GM18519 (cell line): ENCODE results near the gene PDGFRB.

Source experiments
- ATAC-seq: cut with Tn5 transposase; IDR thresholded peaks from one replicate; pipeline ENCODE4 v1.9.1; 2021; ENCODE audit warnings: mild to moderate bottlenecking, moderate library complexity; ENCODE audit not compliant: unreplicated experiment, low FRiP score

PDGFRB gene

DNA sequence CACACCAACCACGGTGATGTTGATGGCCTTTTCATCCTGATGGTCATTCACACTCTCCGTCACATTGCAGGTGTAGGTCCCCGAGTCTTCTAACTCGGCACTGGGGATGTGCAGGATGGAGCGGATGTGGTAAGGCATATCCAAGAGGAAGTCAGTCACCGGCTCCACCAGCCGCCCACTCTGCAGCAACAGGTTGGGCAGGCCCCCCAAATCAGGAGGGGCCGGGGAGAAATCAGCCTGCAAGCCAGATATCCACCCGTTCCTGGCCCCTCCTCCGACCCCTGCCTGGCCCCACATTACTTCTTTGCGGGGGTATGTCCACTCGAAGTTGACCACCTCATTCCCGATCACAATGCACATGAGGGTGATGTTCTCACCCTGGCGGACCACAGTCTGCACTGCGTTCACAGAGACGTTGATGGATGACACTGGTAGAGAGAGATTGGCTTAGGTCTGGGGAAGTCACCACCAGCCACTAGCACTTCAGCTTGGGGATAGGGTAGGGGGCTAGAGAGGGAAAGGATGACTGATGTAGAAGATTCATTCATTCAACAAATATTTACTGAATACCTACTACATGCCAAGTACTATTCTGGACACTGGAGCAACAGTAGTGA is 22.0 kb downstream of the PDGFRB start:
- ATAC-seq = no peak

DNA sequence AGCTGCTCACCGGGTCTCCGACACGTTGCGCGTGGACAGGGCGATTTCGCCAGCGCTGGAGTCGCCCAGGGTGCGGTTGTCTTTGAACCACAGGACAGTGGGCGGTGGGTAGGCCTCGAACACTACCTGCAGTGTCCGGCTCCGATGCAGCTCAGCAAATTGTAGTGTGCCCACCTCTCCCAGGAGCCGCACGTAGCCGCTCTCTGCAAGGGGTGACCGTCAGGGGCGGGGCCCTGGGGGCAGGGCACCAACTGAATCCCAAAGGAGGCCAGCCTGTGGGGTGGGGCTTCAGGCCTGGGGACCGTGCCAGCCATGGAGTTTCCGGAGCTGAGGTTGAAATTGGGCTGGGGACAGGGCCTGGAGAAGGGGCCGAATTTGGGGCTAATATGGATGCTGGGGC is 22.9 kb downstream of the PDGFRB start:
- no peak for ATAC-seq

DNA sequence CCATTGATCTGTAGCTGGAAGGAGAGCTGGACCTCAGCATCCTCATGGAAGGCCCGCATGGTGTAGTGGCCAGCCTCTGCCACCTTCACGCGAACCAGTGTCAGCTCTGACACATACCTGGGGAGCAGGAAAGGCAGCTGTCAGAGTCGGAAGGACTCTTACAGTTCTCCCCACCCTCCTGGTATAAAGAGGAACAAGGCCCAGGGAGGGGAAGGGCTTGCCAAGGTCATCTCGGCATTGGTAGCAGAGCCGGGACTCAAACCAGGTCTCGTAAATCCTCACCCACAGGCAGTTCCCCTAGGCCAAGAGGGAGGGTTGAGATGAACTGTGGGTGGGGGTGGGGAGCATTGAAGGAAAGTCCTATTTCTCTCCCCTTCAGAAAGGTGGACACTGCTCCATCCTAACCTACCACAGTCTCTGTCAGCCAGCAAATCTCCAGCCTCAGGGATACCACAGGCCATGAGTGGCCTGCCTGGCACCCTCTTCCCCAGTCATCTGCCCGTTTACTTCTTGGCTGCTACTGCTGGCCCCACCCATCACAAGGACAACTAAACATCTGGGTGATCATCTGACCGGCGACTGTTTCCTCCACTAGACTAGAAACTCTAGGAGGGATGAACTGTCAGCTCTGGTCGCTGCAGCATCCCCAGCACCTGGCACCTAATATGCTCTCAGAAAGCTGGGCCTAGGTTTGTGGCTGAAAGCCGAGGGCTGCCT is 23.5 kb downstream of the PDGFRB start:
- no peak for ATAC-seq

DNA sequence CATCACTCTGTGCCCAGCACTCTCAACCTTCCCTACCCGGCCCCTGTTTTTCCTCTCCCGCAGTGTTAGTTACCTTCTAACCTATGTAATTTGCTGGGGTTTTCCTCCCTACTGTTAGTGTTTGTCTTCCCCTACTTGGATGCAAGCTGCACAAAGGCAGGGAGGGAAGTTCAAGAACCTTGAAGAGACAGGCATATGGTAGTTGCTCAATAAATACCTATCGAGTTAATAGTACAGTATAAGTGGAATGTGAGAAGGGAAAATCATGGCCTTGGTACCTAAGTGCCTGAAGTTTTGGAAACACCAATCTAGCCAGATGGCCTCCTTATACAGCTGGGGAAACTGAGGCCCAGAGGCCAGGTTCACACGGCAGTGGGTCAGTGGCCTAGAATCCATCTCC is 24.2 kb downstream of the PDGFRB start:
- ATAC-seq = no peak

DNA sequence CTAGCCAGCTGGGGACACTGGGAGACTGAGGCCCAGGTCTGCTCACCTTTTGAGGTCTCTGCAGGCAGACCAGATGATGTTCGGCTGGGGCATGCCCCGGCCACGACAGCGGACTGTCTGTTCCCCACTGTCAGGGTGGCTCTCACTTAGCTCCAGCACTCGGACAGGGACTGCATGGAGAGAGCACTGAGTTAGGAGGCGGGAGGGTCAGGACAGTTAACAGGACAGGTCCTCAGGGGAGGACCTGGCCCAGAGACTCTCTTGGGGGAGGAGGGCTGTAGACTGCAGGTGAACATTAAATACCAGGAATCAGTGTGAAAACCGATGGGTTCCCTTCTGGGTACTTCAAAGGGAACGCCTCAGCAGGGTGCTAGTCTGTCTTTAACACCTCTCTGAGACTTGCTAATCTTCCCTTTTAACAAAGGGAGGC is 25.1 kb downstream of the PDGFRB start:
- no peak for ATAC-seq

DNA sequence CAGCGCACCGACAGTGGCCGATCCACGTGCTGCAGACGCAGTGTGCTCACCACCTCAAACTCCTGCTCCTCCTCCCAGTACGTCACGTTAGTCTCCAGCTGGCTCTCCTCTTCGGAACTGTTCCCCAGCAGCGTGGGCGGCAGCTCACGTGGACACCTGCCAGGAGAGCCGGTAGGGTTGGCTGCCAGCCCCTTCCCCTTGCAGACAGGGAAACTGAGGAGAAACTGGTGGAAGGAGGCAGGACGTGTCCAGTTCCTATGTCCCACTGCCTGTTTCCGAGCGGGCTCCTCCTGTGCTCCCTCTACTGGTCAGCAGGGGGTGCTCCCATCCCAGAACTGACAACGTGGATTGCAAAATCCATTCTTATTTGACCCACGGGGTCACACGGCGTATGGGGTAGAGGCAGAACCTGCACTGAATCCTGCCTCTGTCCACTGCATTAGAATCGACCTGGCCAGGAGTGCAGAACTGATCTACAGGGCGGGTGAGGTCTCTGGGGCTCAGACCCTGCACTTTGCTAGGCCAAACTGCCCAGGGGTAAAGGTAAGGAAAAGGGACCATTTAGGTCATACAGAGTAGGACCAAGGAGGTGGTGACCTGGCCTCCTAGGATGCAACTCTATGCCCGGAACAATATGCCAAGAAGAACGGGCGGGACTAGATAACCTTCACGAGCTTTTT is 25.7 kb downstream of the PDGFRB start:
- no peak for ATAC-seq

DNA sequence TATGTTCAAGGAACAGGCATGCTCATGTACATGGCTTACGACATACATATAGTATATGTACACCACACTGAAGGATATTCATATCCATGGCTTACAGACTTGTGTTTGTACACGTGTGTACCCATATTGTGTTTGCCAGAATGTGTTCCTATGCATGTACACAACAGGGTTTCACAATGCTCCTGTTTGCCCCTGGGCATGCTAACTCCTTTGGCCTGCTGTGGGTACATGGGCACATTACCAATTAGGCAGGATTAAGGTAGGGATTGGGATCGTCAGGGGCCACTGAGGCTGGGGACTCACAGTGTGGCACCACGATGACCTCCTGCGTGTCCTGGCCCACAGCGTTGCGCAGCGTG is 26.2 kb downstream of the PDGFRB start:
- no peak for ATAC-seq

DNA sequence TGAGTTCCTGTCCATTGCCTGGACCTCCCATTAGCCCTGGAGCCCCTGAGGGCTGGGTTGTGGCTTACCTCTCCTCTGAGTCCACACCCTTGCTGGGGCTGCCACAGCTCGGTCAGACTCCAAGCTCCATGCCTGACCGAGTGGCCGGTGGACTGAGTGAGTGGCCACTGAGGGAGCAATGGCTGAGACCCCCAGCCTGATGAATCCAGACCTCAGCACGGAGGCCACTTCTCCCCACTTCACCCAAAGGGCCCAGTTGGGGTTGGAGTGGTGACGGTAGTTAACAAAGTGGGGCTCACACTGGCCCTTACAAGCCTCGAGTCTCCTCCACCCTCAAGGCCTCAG is 28.8 kb downstream of the PDGFRB start:
- ATAC-seq = no peak

DNA sequence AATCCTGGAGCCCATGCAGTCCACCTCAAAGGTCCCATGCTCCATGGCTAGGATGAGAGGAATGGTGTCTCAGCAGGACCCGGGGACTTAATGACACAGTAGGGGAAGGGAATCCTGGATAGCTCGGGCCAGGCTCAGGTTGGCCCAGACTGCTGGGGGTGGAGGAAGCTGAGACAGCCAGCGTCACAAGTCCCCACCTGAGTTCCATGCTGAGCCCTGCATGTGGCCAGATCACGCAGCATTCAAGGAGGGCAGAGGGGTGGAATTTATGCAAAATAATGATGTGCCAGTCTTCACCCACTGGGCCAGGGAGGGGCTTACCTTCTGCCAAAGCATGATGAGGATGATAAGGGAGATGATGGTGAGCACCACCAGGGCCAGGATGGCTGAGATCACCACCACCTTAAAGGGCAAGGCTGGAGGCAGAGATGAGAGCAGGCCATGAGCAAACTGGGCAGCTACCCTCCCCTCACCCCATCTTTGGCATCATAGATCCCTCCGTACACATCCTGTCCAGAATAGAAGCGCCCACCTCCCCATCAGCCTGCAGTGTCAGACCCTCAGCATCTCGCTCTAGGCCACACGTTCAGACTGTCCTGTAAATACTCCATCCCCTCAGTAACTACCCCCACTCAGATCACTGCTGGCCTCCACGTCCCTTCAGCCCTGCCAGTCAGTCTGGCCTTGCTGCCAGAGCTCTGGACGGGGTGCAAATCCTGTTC is 29.3 kb downstream of the PDGFRB start:
- ATAC-seq = no peak

DNA sequence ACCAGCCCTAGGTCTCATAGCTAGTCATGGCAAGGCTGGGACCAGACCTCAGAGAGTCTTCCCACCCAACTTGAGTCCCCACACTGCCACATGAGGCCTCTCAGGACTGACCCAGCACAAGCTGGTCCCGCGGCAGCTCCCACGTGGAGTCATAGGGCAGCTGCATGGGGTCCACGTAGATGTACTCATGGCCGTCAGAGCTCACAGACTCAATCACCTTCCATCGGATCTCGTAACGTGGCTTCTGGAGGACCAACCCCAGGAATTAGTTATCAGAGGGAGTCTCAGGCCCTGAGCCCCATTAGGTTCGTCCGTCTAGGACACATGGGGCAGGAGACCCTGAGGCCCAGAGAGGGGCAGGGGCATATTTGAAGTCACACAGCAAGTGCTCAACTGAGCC is 30.3 kb downstream of the PDGFRB start:
- no peak for ATAC-seq

DNA sequence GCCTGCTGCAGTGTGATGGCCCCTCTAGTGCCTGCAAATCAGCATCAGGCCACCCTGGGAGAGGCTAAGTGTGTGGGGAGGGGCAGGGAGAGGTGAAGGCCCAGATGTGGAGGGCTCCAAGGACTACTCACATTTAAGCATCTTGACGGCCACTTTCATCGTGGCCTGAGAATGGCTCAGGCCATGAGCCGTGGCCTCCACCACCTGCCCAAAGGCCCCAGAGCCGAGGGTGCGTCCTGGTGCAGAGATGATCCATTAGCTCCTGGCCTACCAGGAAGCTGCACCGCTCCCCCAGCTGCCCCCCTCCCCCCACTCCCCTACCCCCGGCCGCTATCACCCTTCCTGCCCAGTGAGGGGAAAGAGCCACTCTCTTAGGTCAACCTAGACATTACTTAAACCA is 31.0 kb downstream of the PDGFRB start:
- no peak for ATAC-seq

DNA sequence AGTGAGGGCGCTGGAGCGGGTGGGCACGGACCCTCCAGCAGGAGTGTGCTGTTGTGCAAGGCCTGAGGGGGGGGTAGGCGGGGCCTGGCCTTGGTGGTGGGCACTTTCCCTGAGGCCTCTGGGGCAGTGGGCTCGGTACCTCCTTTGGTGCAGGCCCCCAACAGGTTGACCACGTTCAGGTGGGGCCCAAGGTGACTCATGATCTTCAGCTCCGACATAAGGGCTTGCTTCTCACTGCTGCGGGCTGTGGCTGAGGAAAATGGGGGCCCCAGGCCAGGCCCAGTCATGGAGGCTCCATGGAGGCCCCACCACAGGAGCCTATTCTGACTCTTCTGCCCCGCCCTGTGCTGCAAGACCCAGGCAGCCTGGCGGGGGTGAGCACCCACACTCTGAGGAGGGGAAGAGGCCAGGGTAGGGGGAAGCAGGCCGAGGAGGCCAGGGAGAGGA is 31.5 kb downstream of the PDGFRB start:
- ATAC-seq = no peak

DNA sequence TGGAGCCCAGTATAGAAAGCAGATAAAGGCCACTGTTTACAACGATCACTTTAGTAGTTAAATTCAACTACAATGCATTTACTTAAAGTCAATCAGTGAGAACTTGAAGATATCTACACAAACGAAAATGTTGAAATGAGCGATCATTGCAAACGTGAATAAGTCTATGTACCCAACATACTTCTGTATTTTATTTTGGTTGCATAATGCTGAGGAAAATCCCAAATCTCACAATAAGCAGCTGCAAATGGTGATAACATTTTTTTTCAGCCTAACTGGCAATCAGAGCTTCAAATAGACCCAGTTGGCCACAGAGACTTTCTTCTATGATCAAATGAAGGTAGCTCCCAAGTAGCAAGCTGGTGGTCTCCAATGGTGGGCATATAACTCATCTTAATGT is 32.1 kb downstream of the PDGFRB start:
- no peak for ATAC-seq

DNA sequence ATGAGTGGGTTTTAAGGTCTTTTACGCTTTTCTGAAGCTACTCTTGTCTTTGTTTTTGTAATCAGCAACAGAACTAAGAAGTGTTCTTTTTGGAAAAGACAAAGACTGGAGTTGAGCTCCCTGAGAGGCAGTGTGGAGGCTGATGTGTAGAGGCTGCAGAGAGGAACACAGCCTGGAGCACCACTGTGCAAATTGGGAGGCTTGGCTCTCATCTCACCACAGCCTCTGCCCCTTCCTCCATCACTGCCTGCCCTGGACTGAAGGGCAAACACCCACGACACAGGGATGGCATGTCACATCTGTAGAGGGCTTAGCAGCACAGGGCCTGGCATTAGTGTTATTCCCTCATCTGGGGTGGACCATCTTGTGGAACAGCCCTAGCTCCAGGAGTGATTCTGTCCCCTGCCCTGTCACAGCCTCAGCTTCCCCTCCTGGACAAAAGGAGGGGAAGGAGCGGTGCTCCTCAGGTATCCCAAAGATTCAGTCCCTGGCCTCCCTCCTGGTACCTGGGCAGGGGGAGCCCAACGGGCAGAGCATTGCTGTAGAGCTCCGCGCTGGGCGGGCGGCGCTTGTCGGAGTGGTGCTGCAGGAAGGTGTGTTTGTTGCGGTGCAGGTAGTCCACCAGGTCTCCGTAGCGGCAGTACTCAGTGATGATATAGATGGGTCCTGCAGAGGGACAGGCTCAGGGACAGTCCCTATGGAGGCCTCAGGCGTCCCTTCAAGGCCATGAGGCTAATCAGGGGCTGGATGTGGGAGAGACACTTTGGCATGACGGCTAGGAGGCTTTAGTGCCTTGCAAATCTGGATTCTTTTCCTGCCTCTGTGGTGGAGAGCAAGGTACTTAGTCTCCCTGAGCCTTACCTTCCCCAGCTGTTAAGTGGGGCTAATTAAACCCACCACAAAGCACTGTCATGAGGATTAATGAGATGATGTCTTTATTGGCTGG is 32.8 kb downstream of the PDGFRB start:
- ATAC-seq = no peak

DNA sequence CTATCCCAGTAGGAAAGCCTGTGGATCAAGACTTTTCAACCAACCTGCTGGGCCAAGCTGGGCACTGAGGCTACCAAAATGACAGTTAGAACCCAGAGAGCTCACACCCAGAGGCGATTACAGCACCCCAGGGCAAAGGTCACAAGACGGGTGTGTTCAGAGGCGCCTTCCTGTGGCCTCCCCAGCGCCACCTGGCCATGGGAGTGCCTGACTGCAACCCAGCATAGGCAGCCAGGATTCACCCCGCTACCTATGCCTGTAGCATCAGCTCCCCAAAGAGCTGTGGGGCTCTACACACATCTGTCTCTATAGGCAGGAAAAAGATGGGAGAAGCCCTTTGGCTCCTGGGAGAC is 33.5 kb downstream of the PDGFRB start:
- no peak for ATAC-seq

DNA sequence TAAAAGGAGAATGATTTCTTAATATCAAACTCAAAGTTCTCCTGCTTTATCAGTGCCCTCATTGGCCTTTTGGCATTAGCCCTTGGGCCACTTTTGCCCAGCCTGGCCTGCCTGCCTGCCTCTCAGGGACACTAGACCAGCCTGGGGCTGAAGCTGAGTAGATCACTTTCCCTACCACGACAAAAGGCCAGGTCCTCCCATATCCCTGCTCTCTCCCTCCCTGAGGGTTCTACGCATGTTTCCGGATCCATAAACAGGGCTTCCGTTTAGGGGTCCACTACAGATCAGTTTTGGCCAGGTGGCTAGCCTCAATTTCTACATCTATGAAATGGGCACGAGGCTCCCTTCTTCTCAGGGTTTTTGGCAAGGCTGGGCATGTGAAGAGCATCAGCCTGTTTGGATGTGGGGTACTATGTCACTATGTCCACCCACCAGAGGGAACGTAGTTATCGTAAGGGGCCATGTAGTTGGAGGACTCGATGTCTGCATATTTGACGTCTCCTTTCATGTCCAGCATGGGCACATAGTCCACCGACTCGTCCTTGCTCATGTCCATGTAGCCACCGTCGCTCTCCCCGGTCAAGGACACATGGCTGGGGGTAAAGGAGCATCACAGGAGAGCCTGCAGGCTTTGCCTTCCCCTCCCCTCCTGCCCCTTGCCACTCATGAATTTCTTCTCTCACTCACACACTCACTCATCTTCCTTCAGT is 34.0 kb downstream of the PDGFRB start:
- no peak for ATAC-seq

DNA sequence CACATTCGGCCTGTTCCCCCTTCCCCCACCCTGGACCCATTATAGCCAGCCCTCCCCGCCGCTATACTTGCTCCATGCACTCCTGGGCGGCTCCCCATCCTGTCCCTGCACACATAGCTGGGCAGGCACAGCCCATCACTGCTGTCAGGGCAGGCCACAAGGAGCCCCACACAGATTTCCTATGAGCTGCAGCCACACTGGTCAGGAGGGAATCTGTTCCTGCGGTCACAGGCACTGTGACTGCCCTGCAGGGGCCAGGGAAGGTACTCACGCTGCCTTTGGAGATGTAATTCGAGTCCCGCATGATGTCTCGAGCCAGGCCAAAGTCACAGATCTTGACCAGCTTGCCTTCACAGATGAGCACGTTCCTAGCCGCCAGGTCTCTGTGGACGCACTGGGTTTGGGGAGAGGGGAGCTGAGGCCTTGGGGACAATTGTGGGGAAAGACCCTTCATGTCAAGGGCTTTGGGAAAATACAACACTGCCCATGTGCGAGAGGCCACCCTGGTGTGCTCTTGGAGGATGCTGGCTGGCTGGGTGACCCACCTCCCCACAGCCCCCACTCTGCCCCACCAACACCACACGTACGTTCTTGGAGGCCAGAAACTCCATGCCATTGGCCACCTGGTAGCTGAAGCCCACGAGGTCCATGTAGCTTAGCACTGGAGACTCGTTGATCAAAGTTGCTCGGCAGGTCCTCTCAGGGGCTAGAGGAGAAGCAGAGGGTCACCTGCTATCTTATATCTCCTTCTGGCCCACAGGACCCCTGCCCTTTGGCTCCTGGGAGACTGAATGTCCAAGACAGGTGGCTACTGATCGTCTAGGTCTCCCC is 34.8 kb downstream of the PDGFRB start:
- no peak for ATAC-seq

DNA sequence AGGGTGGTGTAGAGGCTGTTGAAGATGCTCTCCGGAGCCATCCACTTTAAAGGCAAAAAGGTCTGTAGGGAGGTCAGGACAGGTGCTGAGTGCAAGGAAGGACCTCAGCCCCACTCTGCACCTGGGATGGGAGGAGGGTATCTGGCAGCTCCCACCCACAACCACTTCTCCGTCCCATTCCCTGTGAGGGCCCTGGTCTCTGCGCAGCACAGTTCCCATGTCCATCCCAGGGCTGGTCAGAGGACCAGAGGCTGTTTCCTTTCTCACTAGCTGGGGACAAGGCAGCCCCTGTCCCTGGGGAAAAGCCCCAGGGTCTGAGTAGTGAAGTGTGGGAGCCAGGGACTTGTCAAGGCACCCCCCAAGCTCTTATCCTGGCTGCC is 35.6 kb downstream of the PDGFRB start:
- no peak for ATAC-seq
